PC-9 (cell line): ENCODE results near the gene PRAC2. TPM values are rescaled to one million over a fixed set of nuclear protein-coding genes. Genes with fewer than 3 reads are reported as not detected.

ENCODE experiments used
- BruUV-seq: library from RNA; stranded (reverse); fragments of 400-500 nt; replicated peaks from 2 replicates; lab custom pipeline; 2021; lab: Mats Ljungman, UMichigan
- CTCF ChIA-PET: fragments of 300-600 bp; sonication (Branson Sonifier 250); formaldehyde crosslinking; loops from one replicate; lab custom pipeline; 2022; ENCODE audit warnings: antibody characterized with exemption; lab: Charles Lee
- POLR2A ChIA-PET: fragments of 300-600 bp; sonication (Branson Sonifier 250); formaldehyde crosslinking; loops from one replicate; lab custom pipeline; 2022; ENCODE audit warnings: antibody characterized with exemption; ENCODE audit not compliant: unreplicated experiment; lab: Charles Lee
- DNase-seq, 2 experiments: peaks; one replicate each; pipeline versions ENCODE4 v3.0.0 to v3.0.0-alpha.2; 2015 to 2022; ENCODE audit warnings: mixed read lengths in 1 of 2
- H2AFZ ChIP-seq: fragments of 200-600 bp; sonication (generic); 2 replicates; pipeline ENCODE4 v1.8.1; 2017; ENCODE audit warnings: antibody characterized with exemption
- H3F3A ChIP-seq: fragments of 200-600 bp; sonication (generic); 2 replicates; pipeline ENCODE4 v1.8.1; 2017; ENCODE audit warnings: antibody characterized with exemption, mild to moderate bottlenecking, low read depth; ENCODE audit not compliant: insufficient read depth
- H3K27ac ChIP-seq: fragments of 200-600 bp; sonication (generic); 2 replicates; pipeline ENCODE4 v1.6.1; 2016; ENCODE audit warnings: mixed run types
- H3K27me3 ChIP-seq: fragments of 200-600 bp; sonication (generic); 2 replicates; pipeline ENCODE4 v1.6.1; 2016; ENCODE audit warnings: low read depth, mixed run types; ENCODE audit not compliant: insufficient read depth
- H3K36me3 ChIP-seq: fragments of 200-600 bp; sonication (generic); 2 replicates; pipeline ENCODE4 v1.6.1; 2016; ENCODE audit warnings: low read depth, mixed run types
- H3K4me1 ChIP-seq: fragments of 200-600 bp; sonication (generic); replicated peaks from 2 replicates; pipeline ENCODE4 v1.6.1; 2016; ENCODE audit warnings: mixed run types; ENCODE audit not compliant: insufficient read depth
- H3K4me2 ChIP-seq: fragments of 200-600 bp; sonication (generic); 2 replicates; pipeline ENCODE4 v1.6.1; 2017; ENCODE audit warnings: mixed run types
- H3K4me3 ChIP-seq: fragments of 200-600 bp; sonication (generic); 2 replicates; pipeline ENCODE4 v1.6.1; 2016; ENCODE audit warnings: mixed run types
- H3K79me2 ChIP-seq: fragments of 200-600 bp; sonication (generic); 2 replicates; pipeline ENCODE4 v1.6.1; 2017; ENCODE audit warnings: low read depth, mixed run types
- H3K9me2 ChIP-seq: fragments of 200-600 bp; sonication (generic); 2 replicates; pipeline ENCODE4 v1.8.1; 2017; ENCODE audit warnings: mild to moderate bottlenecking; ENCODE audit not compliant: insufficient read depth
- H3K9me3 ChIP-seq: fragments of 200-600 bp; sonication (generic); 2 replicates; pipeline ENCODE4 v1.8.1; 2016; ENCODE audit warnings: low read depth; ENCODE audit not compliant: insufficient read depth
- H4K20me1 ChIP-seq: fragments of 200-600 bp; sonication (generic); 2 replicates; pipeline ENCODE4 v1.8.1; 2017; ENCODE audit not compliant: insufficient read depth
- EZH2 ChIP-seq: fragments of 200-600 bp; sonication (generic); IDR thresholded peaks from 2 replicates; pipeline ENCODE4 v1.8.0; 2017; ENCODE audit warnings: antibody characterized with exemption, low read depth
- intact Hi-C: fragments of 100-400 bp; cut with micrococcal nuclease; formaldehyde crosslinking; loops from one replicate; pipeline ENCODE4 v1.10.0; 2022; ENCODE audit not compliant: unreplicated experiment
- microRNA-seq: library from miRNA; unstranded; fragments of <30 nt; microRNA quantifications from one replicate; pipeline ENCODE4 v1.2.0, GENCODE V29; 2021; ENCODE audit warnings: borderline number of aligned reads, borderline replicate concordance
- total RNA-seq: library from RNA; stranded (reverse); gene quantifications from 2 replicates; pipeline ENCODE4 v1.2.3, GENCODE V29; 2021
- TF ChIP-seq, protein P1 (sequence below): fragments of 200-600 bp; sonication (generic); conservative IDR thresholded peaks from 2 replicates; pipeline ENCODE4 v1.6.1; 2017; ENCODE audit warnings: mixed run types, antibody characterized with exemption, mild to moderate bottlenecking, moderate library complexity

The PRAC2 gene
- total RNA-seq, 1 experiment from 2014 or later = not detected

DNA sequence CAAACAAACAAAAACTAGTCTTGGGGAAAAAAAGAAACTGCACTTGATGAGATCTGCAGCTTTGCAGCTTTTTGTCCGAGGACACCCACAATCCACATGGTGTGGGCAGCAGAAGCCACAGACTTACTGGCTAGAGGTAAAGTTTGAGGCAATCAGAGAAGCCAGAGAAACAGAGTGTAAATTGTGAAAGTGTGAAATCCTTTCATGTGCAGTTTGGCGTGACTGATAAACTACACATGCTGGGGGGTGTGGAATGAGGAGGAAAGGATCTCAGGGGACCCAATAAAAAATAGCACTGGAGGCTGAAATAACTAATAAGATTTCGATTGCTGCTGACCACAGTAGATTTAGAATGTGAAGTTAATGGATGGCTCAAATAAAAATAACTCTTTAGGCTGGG is 48.0 kb downstream of the PRAC2 start:
- TF ChIP-seq, protein P1, sequence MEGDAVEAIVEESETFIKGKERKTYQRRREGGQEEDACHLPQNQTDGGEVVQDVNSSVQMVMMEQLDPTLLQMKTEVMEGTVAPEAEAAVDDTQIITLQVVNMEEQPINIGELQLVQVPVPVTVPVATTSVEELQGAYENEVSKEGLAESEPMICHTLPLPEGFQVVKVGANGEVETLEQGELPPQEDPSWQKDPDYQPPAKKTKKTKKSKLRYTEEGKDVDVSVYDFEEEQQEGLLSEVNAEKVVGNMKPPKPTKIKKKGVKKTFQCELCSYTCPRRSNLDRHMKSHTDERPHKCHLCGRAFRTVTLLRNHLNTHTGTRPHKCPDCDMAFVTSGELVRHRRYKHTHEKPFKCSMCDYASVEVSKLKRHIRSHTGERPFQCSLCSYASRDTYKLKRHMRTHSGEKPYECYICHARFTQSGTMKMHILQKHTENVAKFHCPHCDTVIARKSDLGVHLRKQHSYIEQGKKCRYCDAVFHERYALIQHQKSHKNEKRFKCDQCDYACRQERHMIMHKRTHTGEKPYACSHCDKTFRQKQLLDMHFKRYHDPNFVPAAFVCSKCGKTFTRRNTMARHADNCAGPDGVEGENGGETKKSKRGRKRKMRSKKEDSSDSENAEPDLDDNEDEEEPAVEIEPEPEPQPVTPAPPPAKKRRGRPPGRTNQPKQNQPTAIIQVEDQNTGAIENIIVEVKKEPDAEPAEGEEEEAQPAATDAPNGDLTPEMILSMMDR = no peak
- TF ChIP-seq EZH2 = no peak
- POLR2A ChIA-PET = no interaction called here
- peaks cover 9% of the 10 kb centered on the region; the same call in 1 of the 2 replicates for H3K27me3 ChIP-seq

DNA sequence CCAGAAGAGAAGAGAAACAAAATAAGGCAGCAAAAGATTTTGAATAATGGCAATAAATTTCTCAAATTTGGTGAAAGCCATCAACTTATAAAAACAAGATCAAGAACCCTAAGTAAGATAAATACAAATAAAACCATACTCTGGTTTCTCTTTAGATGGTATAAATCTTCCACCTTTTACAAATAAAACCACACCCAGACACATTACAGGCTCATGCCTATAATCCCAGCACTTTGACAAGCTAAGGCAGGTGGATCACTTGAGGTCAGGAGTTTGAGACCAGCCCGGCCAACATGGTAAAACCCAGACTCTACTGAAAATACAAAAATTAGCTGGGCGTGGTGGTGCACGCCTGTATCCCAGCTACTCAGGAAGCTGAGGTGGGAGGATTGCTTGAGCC is 50.3 kb downstream of the PRAC2 start:
- H3K27ac ChIP-seq = no peak overlapping the region
- no peaks in the 10 kb centered on the region for H3F3A ChIP-seq
- TF ChIP-seq, protein P1 = no peak
- TF ChIP-seq EZH2 = no peak
- no peak for DNase-seq
- no peaks in the 10 kb centered on the region for H3K36me3 ChIP-seq
- H3K9me3 ChIP-seq = no peaks in the 10 kb centered on the region
- H4K20me1 ChIP-seq = no peaks in the 10 kb centered on the region
- ChIA-PET CTCF (no interaction called here), POLR2A (no interaction called here)
- H3K4me1 ChIP-seq = no peaks in the 10 kb centered on the region
- H3K4me2 ChIP-seq = no peak overlapping the region
- H3K9me2 ChIP-seq = no peaks in the 10 kb centered on the region
- no peak overlapping the region for H2AFZ ChIP-seq
- intact Hi-C loops = no loop called here
- no peaks in the 10 kb centered on the region for H3K79me2 ChIP-seq
- no TSS peak for BruUV-seq
- H3K4me3 ChIP-seq = no peak overlapping the region
- peaks cover 17% of the 10 kb centered on the region; the same call in 1 of the 2 replicates for H3K27me3 ChIP-seq

More for the DNA sequence above, 48.0 kb downstream of the PRAC2 start:
- no peaks in the 10 kb centered on the region for H3F3A ChIP-seq
- no peak overlapping the region for H3K4me2 ChIP-seq
- H3K9me2 ChIP-seq = no peaks in the 10 kb centered on the region
- CTCF ChIA-PET = no interaction called here
- intact Hi-C loops = no loop called here
- no peaks in the 10 kb centered on the region for H4K20me1 ChIP-seq
- DNase-seq = no peak
- BruUV-seq = no TSS peak
- H3K9me3 ChIP-seq = no peaks in the 10 kb centered on the region
- no peaks in the 10 kb centered on the region for H3K4me1 ChIP-seq
- H3K27ac ChIP-seq = no peak overlapping the region
- no peaks in the 10 kb centered on the region for H3K36me3 ChIP-seq
- no peaks in the 10 kb centered on the region for H3K79me2 ChIP-seq
- no peak overlapping the region for H3K4me3 ChIP-seq
- no peak overlapping the region for H2AFZ ChIP-seq

Small RNAs within 50 kb of the gene (microRNA-seq; reads per million reads assigned to microRNA genes)
- gene MIR3185 = not detected

Other genes starting within 250 kb of the PRAC2 start
- gene HOXB1, start 192.2 kb upstream of the PRAC2 start, total RNA-seq = not detected in 2 replicates
- gene HOXB2, start 178.1 kb upstream of the PRAC2 start, total RNA-seq = 0.31 and 0.90 TPM in 2 replicates
- gene HOXB4, start 144.8 kb upstream of the PRAC2 start, total RNA-seq = 2.0 and 2.1 TPM in 2 replicates
- 17.2 and 19.1 TPM in 2 replicates for gene HOXB3, start 132.9 kb upstream of the PRAC2 start, total RNA-seq
- 8.3 and 12.9 TPM in 2 replicates for gene HOXB5, start 129.4 kb upstream of the PRAC2 start, total RNA-seq
- gene HOXB6, start 118.2 kb upstream of the PRAC2 start, total RNA-seq = 27.9 and 30.7 TPM in 2 replicates
- 28.2 and 34.0 TPM in 2 replicates for gene HOXB7, start 112.2 kb upstream of the PRAC2 start, total RNA-seq
- gene HOXB8, start 107.9 kb upstream of the PRAC2 start, total RNA-seq = 0.70 and 1.3 TPM in 2 replicates
- 0.30 and 0.70 TPM in 2 replicates for gene HOXB9, start 96.8 kb upstream of the PRAC2 start, total RNA-seq
- not detected in 2 replicates for gene PRAC1, start 667 bp upstream of the PRAC2 start, total RNA-seq
- gene HOXB13, start 5.6 kb downstream of the PRAC2 start, total RNA-seq = 0.15 TPM in 1 of 2 replicates, not detected in the other
- gene TTLL6, start 94.0 kb downstream of the PRAC2 start, total RNA-seq = not detected in 2 replicates
- 82.9 and 95.9 TPM in 2 replicates for gene CALCOCO2, start 107.8 kb downstream of the PRAC2 start, total RNA-seq
- gene ATP5MC1, start 169.6 kb downstream of the PRAC2 start, total RNA-seq = 62.7 and 71.2 TPM in 2 replicates
- 99.4 and 100.0 TPM in 2 replicates for gene UBE2Z, start 185.2 kb downstream of the PRAC2 start, total RNA-seq
- gene SNF8, start 221.7 kb downstream of the PRAC2 start, total RNA-seq = 103 and 118 TPM in 2 replicates
- not detected in 2 replicates for gene GIP, start 245.4 kb downstream of the PRAC2 start, total RNA-seq